HCT116 (cell line): ENCODE measurements around the gene FXYD4. TPM values are rescaled to one million over a fixed set of nuclear protein-coding genes. Genes with fewer than 3 reads are reported as not detected.

ENCODE experiments used
- ATAC-seq: fragments of 200-7000 bp; cut with Tn5 transposase; 2 replicates; pipeline ENCODE4 v1.9.1; 2020; ENCODE audit warnings: mild to moderate bottlenecking, moderate library complexity
- BruUV-seq: library from RNA; stranded (reverse); fragments of 400-500 nt; replicated peaks from 2 replicates; lab custom pipeline; 2021; lab: Mats Ljungman, UMichigan
- CTCF ChIA-PET: fragments of 300-600 bp; sonication (Branson Sonifier 250); formaldehyde crosslinking; loops from one replicate; lab custom pipeline; 2021; ENCODE audit warnings: antibody characterized with exemption; lab: Charles Lee
- POLR2A ChIA-PET: fragments of 300-600, 350-600 bp; sonication (Branson Sonifier 250); formaldehyde crosslinking; loops from one replicate; lab custom pipeline; 2021; ENCODE audit warnings: antibody characterized with exemption; lab: Charles Lee
- RAD21 ChIA-PET, 2 experiments: fragments of 300-600 bp; sonication (Branson Sonifier 250); formaldehyde crosslinking; loops; one replicate each; lab custom pipeline; 2023; ENCODE audit warnings: low total read pairs in 2 of 2; ENCODE audit not compliant: uncharacterized antibody in 2 of 2, unreplicated experiment in 2 of 2, low non-redundant PET in 1 of 2; lab: Charles Lee
- DNase-seq: peaks from one replicate; pipeline ENCODE4 v3.0.0-alpha.2; 2010; ENCODE audit warnings: low read depth, low spot score
- H2AFZ ChIP-seq: fragments of 200-600 bp; shearing (Covaris generic), sonication (generic); 2 replicates; pipeline ENCODE4 v1.6.1; 2017; ENCODE audit warnings: low read depth, mixed run types, mixed read lengths, antibody characterized with exemption, low read length; ENCODE audit not compliant: poor library complexity, severe bottlenecking
- H3K27ac ChIP-seq: 2 replicates; pipeline ENCODE4 v1.5.1; 2012; ENCODE audit warnings: low read depth, low read length
- H3K27me3 ChIP-seq: fragments of 200-600 bp; sonication (generic); 2 replicates; pipeline ENCODE4 v1.6.1; 2016; ENCODE audit warnings: mixed run types, low read length, mixed read lengths; ENCODE audit not compliant: insufficient read depth
- H3K36me3 ChIP-seq, 2 experiments: fragments of 200-500 bp in 1 of 2; fragments of 200-600 bp in 1 of 2; sonication (Bioruptor generic) in 1 of 2; sonication (generic) in 1 of 2; 2 replicates each; pipeline versions ENCODE4 v1.5.1 to v1.6.1; 2014 to 2016; ENCODE audit warnings: low read length in 2 of 2, inconsistent platforms in 1 of 2, mixed read lengths in 1 of 2, mixed run types in 1 of 2; ENCODE audit not compliant: insufficient read depth in 2 of 2, control insufficient read depth in 1 of 2
- H3K4me1 ChIP-seq, 2 experiments: fragments of 200-600 bp in 1 of 2; sonication (generic) in 1 of 2; 2 replicates each; pipeline versions ENCODE4 v1.5.1 to v1.6.1; 2012 to 2017; ENCODE audit warnings: low read length in 2 of 2, inconsistent platforms in 1 of 2, mild to moderate bottlenecking in 1 of 2, mixed read lengths in 1 of 2, mixed run types in 1 of 2, moderate library complexity in 1 of 2; ENCODE audit not compliant: insufficient read depth in 2 of 2, control insufficient read depth in 1 of 2
- H3K4me2 ChIP-seq: fragments of 200-600 bp; sonication (generic); 2 replicates; pipeline ENCODE4 v1.6.1; 2017; ENCODE audit warnings: mixed run types, low read length, mixed read lengths
- H3K4me3 ChIP-seq, 2 experiments: fragments of 200-600 bp in 1 of 2; sonication (generic) in 1 of 2; replicated peaks in 1 of 2; 2 replicates each; pipeline ENCODE4 v1.5.1; 2011 to 2016; ENCODE audit warnings: low read length in 2 of 2, control low read depth in 1 of 2, low read depth in 1 of 2, mild to moderate bottlenecking in 1 of 2, mixed read lengths in 1 of 2, mixed run types in 1 of 2
- H3K79me2 ChIP-seq: fragments of 200-600 bp; sonication (generic); 2 replicates; pipeline ENCODE4 v1.6.1; 2017; ENCODE audit warnings: mild to moderate bottlenecking, mixed run types, low read length, moderate library complexity, mixed read lengths; ENCODE audit not compliant: insufficient read depth
- H3K9ac ChIP-seq: fragments of 200-600 bp; sonication (generic); 2 replicates; pipeline ENCODE4 v1.6.1; 2016; ENCODE audit warnings: low read length, mixed read lengths
- H3K9me2 ChIP-seq: fragments of 200-600 bp; sonication (generic), shearing (Covaris generic); 2 replicates; pipeline ENCODE4 v1.6.1; 2017; ENCODE audit warnings: mixed run types, mild to moderate bottlenecking, moderate library complexity; ENCODE audit not compliant: insufficient read depth
- H3K9me3 ChIP-seq, 2 experiments: fragments of 200-500 bp in 1 of 2; fragments of 200-600 bp in 1 of 2; sonication (Bioruptor generic) in 1 of 2; sonication (generic) in 1 of 2; 2 replicates each; pipeline ENCODE4 v1.6.1; 2014 to 2017; ENCODE audit warnings: low read length in 2 of 2, mixed read lengths in 2 of 2, inconsistent platforms in 1 of 2, low read depth in 1 of 2, mild to moderate bottlenecking in 1 of 2, mixed run types in 1 of 2, moderate library complexity in 1 of 2; ENCODE audit not compliant: control insufficient read depth in 1 of 2, insufficient read depth in 1 of 2
- H4K20me1 ChIP-seq: fragments of 200-600 bp; sonication (generic), shearing (Covaris generic); 2 replicates; pipeline ENCODE4 v1.6.1; 2017; ENCODE audit warnings: mixed run types, mild to moderate bottlenecking, moderate library complexity; ENCODE audit not compliant: insufficient read depth
- ATF3 ChIP-seq: IDR thresholded peaks from 2 replicates; pipeline ENCODE4 v1.6.1; 2012
- CBX3 ChIP-seq: IDR thresholded peaks from 2 replicates; pipeline ENCODE4 v1.6.1; 2012; ENCODE audit warnings: low read depth
- ELF1 ChIP-seq: IDR thresholded peaks from 2 replicates; pipeline ENCODE4 v1.6.1; 2012; ENCODE audit warnings: low read depth, borderline replicate concordance
- FOSL1 ChIP-seq: IDR thresholded peaks from 2 replicates; pipeline ENCODE4 v1.6.1; 2012; ENCODE audit warnings: low read depth
- JUND ChIP-seq: IDR thresholded peaks from 2 replicates; pipeline ENCODE4 v1.6.1; 2012
- POLR2AphosphoS5 ChIP-seq: IDR thresholded peaks from 2 replicates; pipeline ENCODE4 v1.6.1; 2011; ENCODE audit warnings: mild to moderate bottlenecking, low read depth, low read length, moderate library complexity
- SIN3A ChIP-seq: IDR thresholded peaks from 2 replicates; pipeline ENCODE4 v1.6.1; 2012; ENCODE audit warnings: low read depth
- SP1 ChIP-seq: IDR thresholded peaks from 2 replicates; pipeline ENCODE4 v1.6.1; 2012; ENCODE audit warnings: low read depth
- TCF7L2 ChIP-seq: IDR thresholded peaks from 2 replicates; pipeline ENCODE4 v1.7.0; 2011; ENCODE audit warnings: borderline replicate concordance, inconsistent platforms; ENCODE audit not compliant: insufficient read depth, insufficient read length; ENCODE audit errors: extremely low read depth
- YY1 ChIP-seq: IDR thresholded peaks from 2 replicates; pipeline ENCODE4 v1.6.1; 2011; ENCODE audit warnings: low read length, low read depth, moderate library complexity, mild to moderate bottlenecking; ENCODE audit not compliant: insufficient replicate concordance; ENCODE audit errors: extremely low read depth
- ZBTB33 ChIP-seq: IDR thresholded peaks from 2 replicates; pipeline ENCODE4 v1.6.1; 2011; ENCODE audit warnings: mild to moderate bottlenecking, low read length, moderate library complexity; ENCODE audit not compliant: insufficient replicate concordance; ENCODE audit errors: extremely low read depth
- ZNF274 ChIP-seq: fragments of 200-500 bp; sonication (Bioruptor generic); IDR thresholded peaks from 2 replicates; pipeline ENCODE4 v1.6.1; 2014; ENCODE audit warnings: mild to moderate bottlenecking, low read depth, low read length, inconsistent platforms
- intact Hi-C: fragments of 100-400 bp; cut with micrococcal nuclease; formaldehyde crosslinking; loops from 2 replicates; pipeline ENCODE4 v1.10.0; 2022
- total RNA-seq: library from RNA; stranded (reverse); gene quantifications from one replicate; pipeline ENCODE4 v1.2.1, GENCODE V29; 2021; ENCODE audit not compliant: unreplicated experiment
- TF ChIP-seq, protein P1 (sequence below): IDR thresholded peaks from 2 replicates; pipeline ENCODE4 v1.6.1; 2012; ENCODE audit warnings: low read depth

Gene FXYD4
- total RNA-seq, 1 experiment from 2014 or later = 0.71 TPM

DNA sequence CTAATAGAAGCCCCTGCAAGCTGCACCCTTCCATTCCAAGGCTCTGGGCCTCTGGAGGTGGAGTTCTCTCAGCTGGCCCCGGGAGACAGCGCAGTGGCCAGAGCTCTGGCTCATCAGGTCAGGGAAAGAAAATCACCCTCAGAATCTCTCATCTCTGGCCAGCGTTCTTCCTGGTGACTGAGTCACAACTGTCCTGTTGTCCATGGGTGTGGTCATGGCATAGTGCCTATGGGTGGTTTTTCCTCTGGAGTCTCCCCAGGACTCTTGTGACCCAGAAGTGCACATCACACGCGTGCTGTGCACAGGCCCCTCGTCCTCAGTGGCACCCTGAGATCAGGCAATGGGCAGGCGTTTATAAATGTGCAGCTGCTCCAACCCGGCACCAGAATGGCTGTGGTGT lies 27.4 kb upstream of the FXYD4 start:
- intact Hi-C loops = no loop called here
- Histone ChIP-seq H3K27ac (peak overlapping the region; percentile 10; the same call in 1 of the 2 replicates), H3K79me2 (no peaks in the 10 kb centered on the region), H3K4me1 (peaks cover 16 to 50% of the 10 kb centered on the region in 2 experiments), H4K20me1 (no peaks in the 10 kb centered on the region), H3K9me3 (no peaks in the 10 kb centered on the region), H3K9ac (no peak overlapping the region), H3K9me2 (no peaks in the 10 kb centered on the region)
- no TSS peak for BruUV-seq
- ChIA-PET POLR2A (no interaction called here), RAD21 (interaction anchor here in 1 of 2 experiments (0.5 kb wide), 1 partner anchor 49 kb away, joined by 3 read pairs; no protein-coding TSS in a partner anchor)
- TF ChIP-seq FOSL1 (peak; percentile 41; the same call in 1 of the 2 replicates), ATF3 (no peak), SP1 (peak; percentile 30; the same call in 1 of the 2 replicates), SIN3A (no peak), POLR2AphosphoS5 (no peak)
- TF ChIP-seq, all 23 proteins: peak for 2
- Histone ChIP-seq H3K27me3 (no peaks in the 10 kb centered on the region), H2AFZ (no peak overlapping the region), H3K4me3 (no peak overlapping the region), H3K36me3 (no peaks in the 10 kb centered on the region), H3K4me2 (peak overlapping the region; percentile 47)
- ATAC-seq (peak; percentile 16; the same call in 1 of the 2 replicates), DNase-seq (no peak)
- CTCF ChIA-PET = no interaction called here

- Histone ChIP-seq H3K36me3 (no peaks in the 10 kb centered on the region), H4K20me1 (no peaks in the 10 kb centered on the region), H3K27me3 (no peaks in the 10 kb centered on the region), H3K9me3 (no peaks in the 10 kb centered on the region), H3K9me2 (no peaks in the 10 kb centered on the region), H3K79me2 (no peaks in the 10 kb centered on the region), H3K4me2 (no peak overlapping the region), H3K4me1 (peaks cover 6 to 26% of the 10 kb centered on the region in 2 experiments), H3K9ac (no peak overlapping the region), H3K4me3 (no peak overlapping the region), H2AFZ (no peak overlapping the region), H3K27ac (no peak overlapping the region)
- ChIA-PET RAD21 (interaction anchor here in 1 of 2 experiments (1.0 kb wide), 1 partner anchor 55 kb away, joined by 4 read pairs; no protein-coding TSS in a partner anchor), POLR2A (no interaction called here), CTCF (interaction anchor here (0.7 to 2.6 kb wide), 8 partner anchors 9 to 159 kb away, joined by 3 to 18 read pairs (median 4); no protein-coding TSS in a partner anchor)
- DNase-seq (no peak), ATAC-seq (0 out of 2 replicates have a peak, but pooled peaks have one; percentile 20)
- intact Hi-C loops = loop anchor here (1.0 to 5.0 kb wide), 4 partner anchors 55 to 143 kb away; no protein-coding TSS in a partner anchor
- BruUV-seq = no TSS peak
- TF ChIP-seq ATF3 (no peak), SIN3A (no peak), JUND (no peak), TCF7L2 (no peak), ZNF274 (no peak), CBX3 (no peak), YY1 (no peak), ELF1 (no peak), ZBTB33 (no peak)
- TF ChIP-seq, protein P1, sequence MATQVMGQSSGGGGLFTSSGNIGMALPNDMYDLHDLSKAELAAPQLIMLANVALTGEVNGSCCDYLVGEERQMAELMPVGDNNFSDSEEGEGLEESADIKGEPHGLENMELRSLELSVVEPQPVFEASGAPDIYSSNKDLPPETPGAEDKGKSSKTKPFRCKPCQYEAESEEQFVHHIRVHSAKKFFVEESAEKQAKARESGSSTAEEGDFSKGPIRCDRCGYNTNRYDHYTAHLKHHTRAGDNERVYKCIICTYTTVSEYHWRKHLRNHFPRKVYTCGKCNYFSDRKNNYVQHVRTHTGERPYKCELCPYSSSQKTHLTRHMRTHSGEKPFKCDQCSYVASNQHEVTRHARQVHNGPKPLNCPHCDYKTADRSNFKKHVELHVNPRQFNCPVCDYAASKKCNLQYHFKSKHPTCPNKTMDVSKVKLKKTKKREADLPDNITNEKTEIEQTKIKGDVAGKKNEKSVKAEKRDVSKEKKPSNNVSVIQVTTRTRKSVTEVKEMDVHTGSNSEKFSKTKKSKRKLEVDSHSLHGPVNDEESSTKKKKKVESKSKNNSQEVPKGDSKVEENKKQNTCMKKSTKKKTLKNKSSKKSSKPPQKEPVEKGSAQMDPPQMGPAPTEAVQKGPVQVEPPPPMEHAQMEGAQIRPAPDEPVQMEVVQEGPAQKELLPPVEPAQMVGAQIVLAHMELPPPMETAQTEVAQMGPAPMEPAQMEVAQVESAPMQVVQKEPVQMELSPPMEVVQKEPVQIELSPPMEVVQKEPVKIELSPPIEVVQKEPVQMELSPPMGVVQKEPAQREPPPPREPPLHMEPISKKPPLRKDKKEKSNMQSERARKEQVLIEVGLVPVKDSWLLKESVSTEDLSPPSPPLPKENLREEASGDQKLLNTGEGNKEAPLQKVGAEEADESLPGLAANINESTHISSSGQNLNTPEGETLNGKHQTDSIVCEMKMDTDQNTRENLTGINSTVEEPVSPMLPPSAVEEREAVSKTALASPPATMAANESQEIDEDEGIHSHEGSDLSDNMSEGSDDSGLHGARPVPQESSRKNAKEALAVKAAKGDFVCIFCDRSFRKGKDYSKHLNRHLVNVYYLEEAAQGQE = no peak
These were observed 23.4 kb upstream of the FXYD4 start for GRCh38 chr10:43347997-43348396.
